Activated T-helper 1 cell treated with anti-CD3 and anti-CD28 coated beads, Interleukin-12 subunit alpha, Interleukin-12 subunit beta, Interleukin-2, Interleukin-4 antibody, amounts not matched to agents 30 ng/mL and 10 ng/mL and 1 ng/mL, durations not matched to agents 14 hours and 24 hours and 36 hours (primary cell): ENCODE data around the gene EPB41L1. TPM values are rescaled to one million over a fixed set of nuclear protein-coding genes. Genes with fewer than 3 reads are reported as not detected.

ENCODE experiments used
- DNase-seq: peaks from one replicate; pipeline ENCODE4 v3.0.0; 2021; ENCODE audit warnings: low spot score
- H3K27ac Mint-ChIP-seq: one replicate; pipeline ENCODE4 v1.8.0; 2021; ENCODE audit warnings: mild to moderate bottlenecking, mixed read lengths
- H3K27me3 Mint-ChIP-seq: one replicate; pipeline ENCODE4 v1.8.0; 2022; ENCODE audit warnings: mild to moderate bottlenecking, moderate library complexity, mixed read lengths; ENCODE audit not compliant: insufficient read depth
- H3K36me3 Mint-ChIP-seq: one replicate; pipeline ENCODE4 v1.8.0; 2021; ENCODE audit warnings: low read depth, mixed read lengths
- H3K4me1 Mint-ChIP-seq: one replicate; pipeline ENCODE4 v1.8.0; 2021; ENCODE audit warnings: low read depth, mixed read lengths
- H3K4me3 Mint-ChIP-seq: one replicate; pipeline ENCODE4 v1.8.0; 2021; ENCODE audit warnings: mild to moderate bottlenecking, moderate library complexity, mixed read lengths
- H3K9me3 Mint-ChIP-seq: one replicate; pipeline ENCODE4 v1.8.0; 2021; ENCODE audit warnings: mixed read lengths
- intact Hi-C: fragments of 100-400 bp; cut with micrococcal nuclease; formaldehyde crosslinking; loops from one replicate; pipeline ENCODE4 v1.15.1; 2024
- total RNA-seq: library from RNA; stranded (reverse); gene quantifications from 2 replicates; pipeline ENCODE4 v1.2.3, GENCODE V29; 2022

The EPB41L1 gene
- total RNA-seq, 1 donor from 2014 or later: 0.23 TPM

DNA sequence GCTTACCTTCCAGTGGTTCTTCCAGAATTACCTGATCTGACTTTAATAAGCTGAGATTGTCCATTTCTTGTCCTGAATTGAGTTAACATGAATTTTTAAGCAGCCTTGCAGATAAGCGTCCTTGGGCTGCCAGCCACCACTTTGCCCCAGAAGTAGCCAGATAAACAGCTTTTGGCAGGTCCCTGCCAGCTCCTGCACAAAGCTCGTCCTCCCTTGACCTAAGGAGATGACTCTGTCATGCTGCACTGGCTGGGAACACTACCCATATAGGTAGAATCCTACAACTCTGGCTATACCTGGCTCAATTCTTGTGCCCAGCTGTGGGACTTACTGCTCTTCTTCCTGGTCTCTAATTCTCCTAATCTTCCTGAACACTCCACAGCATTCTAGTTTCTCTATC is 42.1 kb downstream of the EPB41L1 start:
- no peak overlapping the region for H3K27ac Mint-ChIP-seq
- DNase-seq: no peak
- H3K27me3 Mint-ChIP-seq: peaks cover 2% of the 10 kb centered on the region
- no peaks in the 10 kb centered on the region for H3K4me1 Mint-ChIP-seq
- H3K36me3 Mint-ChIP-seq: no peaks in the 10 kb centered on the region
- H3K4me3 Mint-ChIP-seq: no peak overlapping the region
- no peaks in the 10 kb centered on the region for H3K9me3 Mint-ChIP-seq
- intact Hi-C loops: no loop called here

DNA sequence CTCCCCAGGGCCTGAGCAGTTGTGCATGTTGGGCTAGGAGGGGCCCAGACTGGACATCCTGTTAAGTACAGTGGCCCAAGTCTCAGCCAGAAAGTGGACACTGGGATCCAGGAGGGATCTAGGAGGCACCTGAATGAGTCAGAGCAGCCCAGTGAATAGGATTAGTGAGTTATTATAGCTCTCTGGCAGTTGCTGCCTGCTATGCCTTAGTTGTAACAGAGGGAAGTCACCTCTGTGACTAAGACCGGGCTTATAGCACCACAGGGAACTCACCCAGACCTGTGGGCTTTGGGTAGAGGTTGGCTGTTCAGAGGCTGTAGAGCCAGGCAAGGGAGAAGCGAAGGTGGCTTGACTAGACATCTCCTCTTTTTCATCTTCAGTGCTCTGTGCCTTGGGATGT is 42.7 kb downstream of the EPB41L1 start:
- H3K27ac Mint-ChIP-seq: no peak overlapping the region
- H3K27me3 Mint-ChIP-seq: peaks cover 2% of the 10 kb centered on the region
- no peaks in the 10 kb centered on the region for H3K36me3 Mint-ChIP-seq
- intact Hi-C loops: no loop called here
- DNase-seq: no peak
- no peaks in the 10 kb centered on the region for H3K9me3 Mint-ChIP-seq
- H3K4me1 Mint-ChIP-seq: no peaks in the 10 kb centered on the region
- no peak overlapping the region for H3K4me3 Mint-ChIP-seq

DNA sequence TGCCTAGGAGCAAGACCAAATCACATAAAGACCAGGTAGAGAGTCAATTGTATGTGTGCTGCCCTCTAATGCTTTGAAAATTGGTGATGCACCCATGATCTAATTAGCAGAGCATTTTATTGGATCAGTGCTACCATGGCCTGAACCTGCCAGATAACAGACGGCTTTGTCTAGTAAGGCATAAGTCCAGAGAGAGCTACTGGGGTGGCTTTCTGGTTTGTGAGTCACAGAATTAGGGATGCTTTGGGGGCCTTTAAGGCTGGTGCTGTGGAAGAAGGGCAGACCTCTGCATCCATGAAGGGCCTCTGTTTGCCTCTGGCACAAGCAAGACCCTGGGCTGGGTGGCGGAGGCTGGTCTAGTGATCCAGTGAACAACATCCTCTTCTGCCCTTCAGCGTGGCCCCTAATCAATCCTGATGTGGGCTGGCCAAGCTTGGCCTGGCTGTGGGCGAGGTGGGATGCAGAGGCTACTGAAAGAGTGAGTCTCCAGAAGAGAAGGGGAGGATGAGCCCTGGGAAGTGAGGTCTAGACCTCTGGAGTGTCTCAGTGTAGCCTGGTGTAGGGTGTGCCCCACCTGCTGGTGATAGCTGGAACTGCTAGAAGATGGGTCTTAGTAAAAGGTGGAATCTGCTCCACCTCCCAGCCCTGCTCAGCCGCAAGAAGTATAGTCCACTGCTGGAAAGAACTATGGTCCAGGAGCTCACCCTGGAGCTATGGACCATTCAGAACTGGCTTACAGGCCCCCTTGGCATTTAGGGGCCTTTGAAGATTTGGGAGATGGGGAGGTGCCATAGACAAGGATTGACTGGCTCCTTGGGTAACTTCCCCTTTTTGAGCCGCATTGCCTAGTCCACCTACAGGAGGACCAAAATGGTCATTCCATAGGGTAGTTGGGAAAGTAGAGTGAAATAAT is 45.1 kb downstream of the EPB41L1 start:
- Mint-ChIP-seq H3K9me3 (no peaks in the 10 kb centered on the region), H3K27me3 (peaks cover 4% of the 10 kb centered on the region)
- intact Hi-C loops: loop anchor here (1.0 kb wide), 2 partner anchors 43 to 207 kb away; no protein-coding TSS in a partner anchor

DNA sequence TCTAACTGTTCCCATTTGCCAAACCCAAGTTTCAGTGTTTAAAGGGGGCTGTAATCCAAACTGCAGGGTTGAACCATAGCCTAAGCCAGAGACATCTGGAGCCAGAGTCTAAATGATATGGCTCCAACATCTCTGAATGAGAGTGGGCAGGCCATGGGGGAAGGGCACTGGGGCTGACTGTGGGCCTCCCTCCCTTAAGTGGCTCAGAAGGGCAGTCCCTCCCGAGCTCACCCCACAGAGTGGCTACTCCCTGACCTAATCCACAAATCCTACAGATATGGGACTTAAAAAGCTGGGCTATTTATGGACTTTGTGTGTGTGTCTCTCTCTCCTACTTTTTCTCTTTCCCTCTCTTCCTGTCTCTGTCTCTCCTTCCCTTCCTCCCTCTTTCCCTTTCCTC is 45.9 kb downstream of the EPB41L1 start:
- Mint-ChIP-seq H3K9me3 (no peaks in the 10 kb centered on the region), H3K27me3 (peaks cover 4% of the 10 kb centered on the region), H3K27ac (no peak overlapping the region), H3K36me3 (no peaks in the 10 kb centered on the region), H3K4me1 (peaks cover 5% of the 10 kb centered on the region), H3K4me3 (no peak overlapping the region)
- DNase-seq: no peak
- intact Hi-C loops: no loop called here

More for the DNA sequence above, 45.1 kb downstream of the EPB41L1 start:
- DNase-seq: peak; percentile 49
- Mint-ChIP-seq H3K27ac (no peak overlapping the region), H3K4me1 (peaks cover 5% of the 10 kb centered on the region), H3K36me3 (no peaks in the 10 kb centered on the region), H3K4me3 (no peak overlapping the region)

DNA sequence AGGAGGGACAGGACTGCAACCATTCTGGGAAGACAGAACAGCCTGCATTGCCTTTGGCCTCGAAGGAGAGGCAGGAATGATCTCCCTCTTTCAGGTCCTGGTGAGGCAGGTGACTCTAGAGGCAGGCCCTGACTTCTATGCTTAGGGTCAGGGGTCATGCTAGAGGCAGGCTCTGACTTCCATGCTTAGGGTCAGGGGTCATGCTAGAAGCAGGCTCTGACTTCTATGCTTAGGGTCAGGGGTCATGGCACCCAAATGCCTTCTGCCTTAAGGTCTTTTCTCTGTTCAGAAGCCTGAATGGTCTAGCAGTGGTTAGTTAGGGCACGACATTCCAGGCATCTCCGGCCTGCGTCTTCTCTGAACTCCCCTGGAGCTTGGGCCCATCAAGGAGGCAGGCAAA is 46.7 kb downstream of the EPB41L1 start:
- H3K27me3 Mint-ChIP-seq: peaks cover 4% of the 10 kb centered on the region
- H3K9me3 Mint-ChIP-seq: no peaks in the 10 kb centered on the region
- H3K36me3 Mint-ChIP-seq: no peaks in the 10 kb centered on the region
- intact Hi-C loops: no loop called here
- no peak overlapping the region for H3K4me3 Mint-ChIP-seq
- DNase-seq: no peak
- peaks cover 5% of the 10 kb centered on the region for H3K4me1 Mint-ChIP-seq
- H3K27ac Mint-ChIP-seq: no peak overlapping the region

DNA sequence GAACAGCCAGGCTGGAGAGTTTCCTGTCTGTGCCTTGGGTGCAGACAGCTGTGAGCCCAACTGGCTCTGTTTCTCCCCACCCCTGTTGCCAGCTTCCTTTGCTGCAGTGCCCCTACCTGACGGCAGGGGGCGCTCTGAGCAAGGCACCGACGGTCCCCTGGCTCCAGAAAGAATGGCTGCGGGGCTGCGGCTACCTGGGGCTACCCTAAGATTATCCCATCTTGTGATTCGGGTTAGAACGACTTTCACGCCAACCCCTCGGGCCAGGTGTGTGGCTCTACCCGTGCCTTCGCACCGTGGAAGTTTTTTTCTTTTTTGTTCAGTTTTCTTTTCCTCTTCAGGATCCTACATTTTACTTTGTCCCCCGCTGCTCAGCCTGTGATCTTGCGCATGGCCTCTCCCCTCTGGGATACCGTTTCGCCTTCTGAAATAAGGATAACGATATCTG is 48.4 kb downstream of the EPB41L1 start:
- Mint-ChIP-seq H3K4me3 (no peak overlapping the region), H3K27me3 (peaks cover 4% of the 10 kb centered on the region), H3K9me3 (no peaks in the 10 kb centered on the region), H3K36me3 (no peaks in the 10 kb centered on the region), H3K27ac (no peak overlapping the region), H3K4me1 (peaks cover 5% of the 10 kb centered on the region)
- DNase-seq: peak; percentile 72
- intact Hi-C loops: loop anchor here (1.0 kb wide), 1 partner anchor 236 kb away; no protein-coding TSS in a partner anchor

DNA sequence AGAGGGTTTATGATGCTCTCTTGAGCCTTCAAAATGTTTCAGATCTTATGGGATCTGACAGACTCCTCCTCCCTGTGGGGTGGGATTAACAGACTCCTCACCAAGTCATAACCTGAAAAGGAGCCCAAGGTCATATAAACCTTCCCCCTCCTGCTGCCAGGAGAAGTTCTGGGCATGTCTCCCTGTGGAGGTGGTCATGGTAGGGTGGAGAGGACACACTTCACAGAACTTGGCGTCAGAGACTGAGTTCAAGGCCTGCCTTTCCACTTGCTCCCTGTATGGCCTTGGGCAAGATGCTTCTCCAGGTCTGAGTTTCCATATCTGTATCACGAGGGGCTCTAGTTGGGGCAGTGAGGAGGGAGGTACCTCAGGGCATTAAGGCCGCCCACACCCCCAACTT is 49.3 kb downstream of the EPB41L1 start:
- peaks cover 4% of the 10 kb centered on the region for H3K27me3 Mint-ChIP-seq
- intact Hi-C loops: no loop called here
- DNase-seq: no peak
- no peaks in the 10 kb centered on the region for H3K9me3 Mint-ChIP-seq
- H3K36me3 Mint-ChIP-seq: no peaks in the 10 kb centered on the region
- no peak overlapping the region for H3K4me3 Mint-ChIP-seq
- H3K4me1 Mint-ChIP-seq: peaks cover 5% of the 10 kb centered on the region
- no peak overlapping the region for H3K27ac Mint-ChIP-seq

DNA sequence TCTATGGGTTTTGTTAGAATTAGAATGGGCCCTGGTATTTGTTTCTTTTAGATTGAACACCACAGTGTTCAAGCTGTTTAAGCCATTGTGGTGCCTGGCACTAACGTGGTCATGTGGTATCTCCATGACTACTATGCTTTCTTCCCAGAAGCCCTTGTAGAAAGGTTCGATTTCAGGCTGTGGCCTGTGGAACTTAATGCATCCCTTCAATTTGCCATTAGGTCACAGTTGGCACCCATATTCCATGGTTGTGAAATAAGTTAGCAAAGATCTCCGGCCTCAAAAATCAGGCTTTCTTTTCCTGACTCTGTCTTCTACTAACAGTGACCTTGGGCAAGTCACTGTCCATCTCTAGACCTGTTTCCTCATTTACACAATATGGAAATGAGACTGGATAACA is 50.5 kb downstream of the EPB41L1 start:
- no peak overlapping the region for H3K27ac Mint-ChIP-seq
- H3K27me3 Mint-ChIP-seq: peaks cover 4% of the 10 kb centered on the region
- intact Hi-C loops: no loop called here
- no peak for DNase-seq
- H3K9me3 Mint-ChIP-seq: no peaks in the 10 kb centered on the region
- peaks cover 5% of the 10 kb centered on the region for H3K4me1 Mint-ChIP-seq
- H3K36me3 Mint-ChIP-seq: no peaks in the 10 kb centered on the region
- H3K4me3 Mint-ChIP-seq: no peak overlapping the region

DNA sequence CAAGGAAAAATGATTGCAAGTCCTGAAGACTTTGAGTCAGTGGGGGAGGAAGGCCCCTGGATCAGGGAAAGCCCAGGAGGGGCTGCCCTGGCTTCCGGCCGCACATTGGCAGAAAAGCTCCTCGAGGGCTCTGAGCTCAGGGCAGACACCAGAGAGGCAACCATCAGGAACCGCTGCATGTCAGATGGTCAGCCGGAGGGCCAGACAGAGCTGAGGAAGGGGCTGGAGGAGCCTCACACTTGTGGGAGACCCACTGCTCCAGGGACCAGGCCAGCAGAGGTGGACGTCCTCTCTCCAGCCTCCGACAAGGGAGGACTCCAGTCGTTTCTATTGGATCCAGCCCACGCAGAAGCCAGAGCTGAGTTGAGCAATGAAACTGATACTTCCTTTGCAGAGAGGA is 51.5 kb downstream of the EPB41L1 start:
- no peak overlapping the region for H3K4me3 Mint-ChIP-seq
- DNase-seq: no peak
- H3K27ac Mint-ChIP-seq: no peak overlapping the region
- H3K4me1 Mint-ChIP-seq: peaks cover 5% of the 10 kb centered on the region
- intact Hi-C loops: no loop called here
- H3K36me3 Mint-ChIP-seq: no peaks in the 10 kb centered on the region
- no peaks in the 10 kb centered on the region for H3K9me3 Mint-ChIP-seq
- H3K27me3 Mint-ChIP-seq: peaks cover 4% of the 10 kb centered on the region

DNA sequence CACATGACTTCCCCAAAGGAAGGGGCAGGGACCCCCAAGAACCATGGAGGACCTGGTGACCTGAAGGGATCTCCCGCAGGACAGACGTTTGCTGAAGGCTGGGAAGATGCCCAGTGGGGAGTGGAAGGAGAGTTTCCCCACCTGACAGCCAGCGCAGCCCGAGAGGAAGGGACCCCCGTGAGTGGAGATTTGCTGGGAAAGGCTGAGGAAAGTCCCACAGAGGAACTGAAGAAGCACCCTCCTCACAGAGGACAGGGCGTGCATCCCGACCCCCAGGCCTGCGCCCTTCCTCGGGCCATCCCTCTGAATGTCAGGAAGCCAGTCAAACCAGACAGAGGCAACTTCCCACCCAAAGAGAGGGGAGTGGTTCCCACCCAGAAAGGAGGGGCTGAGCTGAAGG is 52.1 kb downstream of the EPB41L1 start:
- no peaks in the 10 kb centered on the region for H3K36me3 Mint-ChIP-seq
- intact Hi-C loops: no loop called here
- no peak overlapping the region for H3K4me3 Mint-ChIP-seq
- no peak for DNase-seq
- H3K4me1 Mint-ChIP-seq: peaks cover 5% of the 10 kb centered on the region
- no peak overlapping the region for H3K27ac Mint-ChIP-seq
- no peaks in the 10 kb centered on the region for H3K9me3 Mint-ChIP-seq
- peaks cover 4% of the 10 kb centered on the region for H3K27me3 Mint-ChIP-seq

DNA sequence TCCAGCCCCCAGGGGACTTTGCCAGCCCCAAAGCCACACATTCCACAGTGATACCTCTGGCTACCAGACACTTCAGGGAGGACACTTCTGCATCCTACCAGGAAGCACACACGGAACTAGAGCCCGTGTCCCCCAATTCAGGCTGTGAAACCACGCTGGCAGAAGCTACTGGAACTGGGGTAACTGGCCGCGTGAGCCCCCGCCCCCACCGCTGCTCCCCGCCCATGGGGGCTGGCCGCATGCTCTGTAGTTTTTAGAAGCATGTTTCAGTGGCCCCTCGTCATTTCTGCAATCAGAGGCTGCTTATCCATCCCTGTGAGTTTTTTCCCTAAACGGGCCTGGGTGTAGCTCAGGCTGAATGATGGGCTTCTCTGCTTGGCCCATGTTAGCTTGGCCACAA is 53.1 kb downstream of the EPB41L1 start:
- intact Hi-C loops: no loop called here

DNA sequence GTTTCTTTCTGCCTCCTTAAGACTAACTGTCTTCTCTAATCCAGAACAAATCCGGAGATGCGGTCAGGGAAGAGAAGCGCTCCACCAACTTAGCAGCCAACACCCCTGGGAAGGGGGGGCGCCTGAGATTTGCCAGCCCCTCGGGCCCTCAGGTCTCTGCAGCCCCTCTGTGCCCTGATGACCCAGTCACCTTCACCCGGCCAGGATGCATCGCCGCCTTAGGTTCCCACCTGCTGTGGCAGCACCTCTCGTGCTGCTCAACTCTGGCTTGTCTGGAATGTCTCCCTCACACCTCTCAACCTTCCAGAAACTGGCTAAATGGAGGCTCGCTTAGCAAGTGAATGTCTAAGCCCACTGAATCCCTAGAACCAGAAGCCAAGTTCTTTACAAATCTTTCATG is 53.7 kb downstream of the EPB41L1 start:
- Mint-ChIP-seq H3K27ac (peak overlapping the region; percentile 34), H3K9me3 (no peaks in the 10 kb centered on the region), H3K4me1 (peaks cover 1% of the 10 kb centered on the region), H3K27me3 (no peaks in the 10 kb centered on the region), H3K4me3 (no peak overlapping the region), H3K36me3 (no peaks in the 10 kb centered on the region)
- intact Hi-C loops: no loop called here
- no peak for DNase-seq

More for the DNA sequence above, 53.1 kb downstream of the EPB41L1 start:
- Mint-ChIP-seq H3K27me3 (peaks cover 4% of the 10 kb centered on the region), H3K4me3 (no peak overlapping the region), H3K36me3 (no peaks in the 10 kb centered on the region), H3K4me1 (peaks cover 5% of the 10 kb centered on the region), H3K27ac (no peak overlapping the region), H3K9me3 (no peaks in the 10 kb centered on the region)
- no peak for DNase-seq

DNA sequence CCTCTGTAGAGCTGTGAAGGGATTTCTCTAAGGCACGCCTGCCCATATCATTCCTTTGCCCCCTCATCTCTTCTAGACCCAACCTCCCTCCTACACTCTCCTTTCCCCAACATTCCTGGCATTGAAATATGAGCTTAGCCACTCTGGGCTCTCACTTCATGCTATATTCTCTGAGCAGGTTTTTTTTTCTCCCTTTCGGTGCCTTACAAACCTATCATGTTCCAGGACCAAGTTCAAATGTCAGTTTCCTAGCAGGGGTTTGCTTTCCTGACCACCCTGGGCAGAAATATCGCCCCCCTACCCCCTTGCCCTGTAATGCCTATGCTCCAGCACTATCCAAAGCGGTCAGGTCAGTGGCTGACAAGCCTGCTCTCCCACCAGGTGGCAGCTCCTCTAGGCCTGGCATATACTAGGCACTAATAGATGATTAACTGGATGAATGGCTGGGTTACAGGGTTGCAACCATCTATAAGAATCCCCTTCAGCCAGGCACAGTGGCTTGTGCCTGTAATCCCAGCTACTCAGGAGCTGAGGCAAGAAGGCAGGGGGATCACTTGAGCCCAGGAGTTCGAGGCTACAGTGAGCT is 56.0 kb downstream of the EPB41L1 start:
- Mint-ChIP-seq H3K4me3 (no peak overlapping the region), H3K27ac (no peak overlapping the region), H3K4me1 (no peaks in the 10 kb centered on the region), H3K9me3 (no peaks in the 10 kb centered on the region), H3K36me3 (no peaks in the 10 kb centered on the region), H3K27me3 (no peaks in the 10 kb centered on the region)
- DNase-seq: no peak
- intact Hi-C loops: no loop called here
